ACC112 (cell line): ENCODE data around the gene CCDC146.
"Not testable (repeated sequence)": the region's sequence is repeated elsewhere in the genome, so short reads cannot be mapped to it uniquely, and the experiment has no call there.

ENCODE experiments used
- H2AFZ ChIP-seq: fragments of 200-600 bp; sonication (generic); one replicate; pipeline ENCODE4 v1.6.0; 2017; ENCODE audit warnings: antibody characterized with exemption, low read length; ENCODE audit not compliant: unreplicated experiment
- H3K27ac ChIP-seq: fragments of 200-600 bp; sonication (generic); 2 replicates; pipeline ENCODE4 v1.5.1; 2014; ENCODE audit warnings: low read depth, mild to moderate bottlenecking, antibody characterized with exemption, low read length, moderate library complexity
- H3K27me3 ChIP-seq: fragments of 200-600 bp; sonication (generic); 2 replicates; pipeline ENCODE4 v1.6.1; 2014; ENCODE audit warnings: mild to moderate bottlenecking, antibody characterized with exemption, low read length, moderate library complexity, mixed read lengths; ENCODE audit not compliant: insufficient read depth
- H3K36me3 ChIP-seq: fragments of 200-600 bp; sonication (generic); 2 replicates; pipeline ENCODE4 v1.6.1; 2016; ENCODE audit warnings: mild to moderate bottlenecking, antibody characterized with exemption, low read length, moderate library complexity, mixed read lengths; ENCODE audit not compliant: insufficient read depth
- H3K4me1 ChIP-seq: fragments of 200-600 bp; sonication (generic); one replicate; pipeline ENCODE4 v1.6.1; 2016; ENCODE audit warnings: low read length, mixed read lengths; ENCODE audit not compliant: insufficient read depth, unreplicated experiment, control insufficient read depth
- H3K4me3 ChIP-seq: fragments of 200-600 bp; sonication (generic); 2 replicates; pipeline ENCODE4 v1.5.1; 2014; ENCODE audit warnings: mild to moderate bottlenecking, low read depth, low read length
- H3K79me2 ChIP-seq: fragments of 200-600 bp; sonication (generic); one replicate; pipeline ENCODE4 v1.6.0; 2016; ENCODE audit warnings: low read length; ENCODE audit not compliant: control insufficient read depth, unreplicated experiment, insufficient read depth

Gene CCDC146

GRCh38 chr7:77105904-77106303 is 16.5 kb upstream of the CCDC146 start:
- not testable (repeated sequence) for H3K79me2 ChIP-seq, H3K4me1 ChIP-seq, H2AFZ ChIP-seq, H3K4me3 ChIP-seq, H3K27me3 ChIP-seq, H3K27ac ChIP-seq, H3K36me3 ChIP-seq

GRCh38 chr7:77107659-77108058 is 14.8 kb upstream of the CCDC146 start:
- H3K79me2 ChIP-seq, H3K36me3 ChIP-seq, H3K4me1 ChIP-seq, H3K27ac ChIP-seq, H2AFZ ChIP-seq, H3K27me3 ChIP-seq, H3K4me3 ChIP-seq: not testable (repeated sequence)

GRCh38 chr7:77108362-77108761 is 14.1 kb upstream of the CCDC146 start:
- H3K79me2 ChIP-seq, H3K4me1 ChIP-seq, H2AFZ ChIP-seq, H3K36me3 ChIP-seq, H3K4me3 ChIP-seq, H3K27ac ChIP-seq, H3K27me3 ChIP-seq: not testable (repeated sequence)

- H3K4me3 ChIP-seq, H3K27ac ChIP-seq, H2AFZ ChIP-seq, H3K27me3 ChIP-seq, H3K79me2 ChIP-seq, H3K36me3 ChIP-seq, H3K4me1 ChIP-seq: not testable (repeated sequence)
These were observed 9.6 kb upstream of the CCDC146 start for GRCh38 chr7:77112719-77113306.

GRCh38 chr7:77125486-77125885 is 3.1 kb downstream of the CCDC146 start:
- H3K36me3 ChIP-seq, H3K4me3 ChIP-seq, H2AFZ ChIP-seq, H3K27ac ChIP-seq, H3K4me1 ChIP-seq, H3K27me3 ChIP-seq, H3K79me2 ChIP-seq: not testable (repeated sequence)

DNA sequence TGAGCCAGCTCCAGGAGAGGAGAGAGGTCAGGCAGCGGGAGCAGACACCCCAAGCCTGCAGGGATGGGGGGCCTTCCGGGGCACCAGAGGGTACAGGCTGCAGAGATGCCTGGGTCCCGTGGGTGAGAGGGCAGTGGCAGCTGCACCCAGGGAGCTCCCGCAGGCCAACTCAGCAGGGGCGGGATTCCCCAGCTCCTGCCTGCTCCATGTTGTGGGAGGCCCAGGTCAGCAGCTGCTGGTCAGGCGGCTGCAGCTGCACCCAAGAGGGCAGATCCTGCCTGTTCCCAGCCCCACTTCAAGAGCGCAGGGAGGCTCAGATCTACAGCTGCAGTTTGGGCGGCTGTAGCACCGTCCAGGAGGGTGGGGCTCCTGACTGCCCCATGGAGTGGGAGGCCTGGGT is 4.6 kb downstream of the CCDC146 start:
- H3K79me2 ChIP-seq, H3K27ac ChIP-seq, H3K36me3 ChIP-seq, H2AFZ ChIP-seq, H3K4me1 ChIP-seq, H3K27me3 ChIP-seq, H3K4me3 ChIP-seq: not testable (repeated sequence)

DNA sequence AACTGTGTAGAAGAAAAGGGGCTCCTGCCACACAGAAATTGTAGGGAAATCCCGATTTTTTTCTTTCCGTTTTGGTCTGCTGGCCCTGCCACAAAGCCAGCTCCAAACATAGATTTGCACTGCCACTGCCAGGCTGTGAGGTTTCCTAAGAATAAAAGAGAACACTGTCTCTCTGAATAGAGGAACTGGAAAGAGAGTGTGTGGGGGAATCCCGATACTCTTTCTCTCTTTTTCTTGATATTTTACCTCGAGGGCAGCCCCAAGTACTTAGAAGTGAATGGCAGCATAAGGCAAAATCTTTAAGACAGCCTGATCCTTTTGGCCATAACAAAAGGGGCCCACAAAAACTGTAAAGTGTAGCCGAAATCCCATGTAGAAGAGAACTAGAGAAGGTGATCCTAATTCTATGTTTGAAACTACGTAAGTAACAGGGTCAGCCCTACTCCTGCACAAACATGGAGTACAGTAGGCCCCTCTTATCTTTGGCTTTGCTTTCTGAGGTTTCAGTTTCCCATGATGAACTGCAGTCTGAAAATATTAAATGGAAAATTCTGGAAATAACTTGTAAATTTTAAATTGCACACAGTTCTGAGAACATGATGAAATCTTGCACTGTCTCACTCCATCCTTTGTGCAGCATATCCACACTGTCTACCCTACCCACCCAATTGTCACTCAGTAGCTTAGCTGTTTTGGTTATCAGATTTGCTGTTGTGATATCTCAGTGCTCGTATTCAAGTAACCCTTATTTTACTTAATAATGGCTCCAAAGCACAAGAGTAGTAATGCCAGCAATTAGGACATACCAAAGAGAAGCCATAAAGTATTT is 6.4 kb downstream of the CCDC146 start:
- Histone ChIP-seq H3K4me3 (peak overlapping the region; percentile 46), H2AFZ (peak overlapping the region; percentile 66)
- not testable (repeated sequence) for H3K79me2 ChIP-seq, H3K36me3 ChIP-seq, H3K27me3 ChIP-seq, H3K27ac ChIP-seq, H3K4me1 ChIP-seq

GRCh38 chr7:77131781-77132180 is 9.4 kb downstream of the CCDC146 start:
- not testable (repeated sequence) for H2AFZ ChIP-seq, H3K4me1 ChIP-seq, H3K4me3 ChIP-seq, H3K79me2 ChIP-seq, H3K27ac ChIP-seq, H3K36me3 ChIP-seq, H3K27me3 ChIP-seq

GRCh38 chr7:77138668-77139067 is 16.3 kb downstream of the CCDC146 start:
- not testable (repeated sequence) for H3K27ac ChIP-seq, H3K27me3 ChIP-seq, H3K4me3 ChIP-seq, H2AFZ ChIP-seq, H3K4me1 ChIP-seq, H3K36me3 ChIP-seq, H3K79me2 ChIP-seq

DNA sequence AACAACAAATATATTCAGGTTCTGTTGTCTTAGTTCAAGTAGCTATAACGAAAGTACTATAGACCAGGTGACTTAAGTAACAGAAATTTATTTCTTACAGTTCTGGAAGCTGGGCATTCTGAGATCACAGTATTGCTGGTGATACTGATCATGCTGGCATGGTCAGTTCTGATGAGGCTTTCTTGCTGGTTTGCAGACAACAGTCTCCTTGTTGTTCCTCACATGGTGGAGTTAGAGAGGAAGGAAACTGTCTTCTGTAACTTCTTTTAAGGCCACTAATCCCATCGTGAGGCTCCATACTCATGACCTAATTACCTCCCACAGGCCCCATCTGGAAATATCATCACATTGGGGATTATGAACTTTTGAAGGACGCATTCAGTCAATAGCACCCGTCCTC is 17.9 kb downstream of the CCDC146 start:
- not testable (repeated sequence) for H2AFZ ChIP-seq, H3K27me3 ChIP-seq, H3K4me3 ChIP-seq, H3K79me2 ChIP-seq, H3K27ac ChIP-seq, H3K4me1 ChIP-seq, H3K36me3 ChIP-seq

DNA sequence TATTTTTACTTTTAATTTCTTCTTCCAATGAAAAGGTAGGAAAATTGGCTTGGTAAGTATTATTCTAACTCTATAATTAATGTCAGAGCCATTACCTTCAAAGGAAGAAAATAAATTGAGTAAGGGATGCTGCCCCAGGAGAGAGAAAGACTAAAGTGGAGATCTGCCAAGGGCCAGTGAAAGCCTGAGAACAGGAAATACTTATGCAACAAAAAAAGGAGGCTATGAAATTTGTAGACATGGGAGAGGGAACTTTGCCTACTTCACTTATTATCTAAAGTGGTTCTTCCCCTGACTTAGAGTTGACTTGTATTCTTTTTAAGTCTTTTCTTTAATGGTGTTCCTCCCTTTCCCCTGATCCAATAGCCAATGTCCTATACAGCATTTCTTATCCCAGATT is 29.8 kb downstream of the CCDC146 start:
- not testable (repeated sequence) for H3K27me3 ChIP-seq, H3K36me3 ChIP-seq, H3K27ac ChIP-seq, H2AFZ ChIP-seq, H3K4me1 ChIP-seq, H3K4me3 ChIP-seq, H3K79me2 ChIP-seq
